Pons (tissue), 1 donor: ENCODE data around the gene ASB13.

ENCODE experiments used
- DNase-seq: peaks from one replicate; pipeline ENCODE4 v3.0.0-alpha.2; 2016; ENCODE audit warnings: low spot score

ASB13 gene, protein sequence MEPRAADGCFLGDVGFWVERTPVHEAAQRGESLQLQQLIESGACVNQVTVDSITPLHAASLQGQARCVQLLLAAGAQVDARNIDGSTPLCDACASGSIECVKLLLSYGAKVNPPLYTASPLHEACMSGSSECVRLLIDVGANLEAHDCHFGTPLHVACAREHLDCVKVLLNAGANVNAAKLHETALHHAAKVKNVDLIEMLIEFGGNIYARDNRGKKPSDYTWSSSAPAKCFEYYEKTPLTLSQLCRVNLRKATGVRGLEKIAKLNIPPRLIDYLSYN

DNA sequence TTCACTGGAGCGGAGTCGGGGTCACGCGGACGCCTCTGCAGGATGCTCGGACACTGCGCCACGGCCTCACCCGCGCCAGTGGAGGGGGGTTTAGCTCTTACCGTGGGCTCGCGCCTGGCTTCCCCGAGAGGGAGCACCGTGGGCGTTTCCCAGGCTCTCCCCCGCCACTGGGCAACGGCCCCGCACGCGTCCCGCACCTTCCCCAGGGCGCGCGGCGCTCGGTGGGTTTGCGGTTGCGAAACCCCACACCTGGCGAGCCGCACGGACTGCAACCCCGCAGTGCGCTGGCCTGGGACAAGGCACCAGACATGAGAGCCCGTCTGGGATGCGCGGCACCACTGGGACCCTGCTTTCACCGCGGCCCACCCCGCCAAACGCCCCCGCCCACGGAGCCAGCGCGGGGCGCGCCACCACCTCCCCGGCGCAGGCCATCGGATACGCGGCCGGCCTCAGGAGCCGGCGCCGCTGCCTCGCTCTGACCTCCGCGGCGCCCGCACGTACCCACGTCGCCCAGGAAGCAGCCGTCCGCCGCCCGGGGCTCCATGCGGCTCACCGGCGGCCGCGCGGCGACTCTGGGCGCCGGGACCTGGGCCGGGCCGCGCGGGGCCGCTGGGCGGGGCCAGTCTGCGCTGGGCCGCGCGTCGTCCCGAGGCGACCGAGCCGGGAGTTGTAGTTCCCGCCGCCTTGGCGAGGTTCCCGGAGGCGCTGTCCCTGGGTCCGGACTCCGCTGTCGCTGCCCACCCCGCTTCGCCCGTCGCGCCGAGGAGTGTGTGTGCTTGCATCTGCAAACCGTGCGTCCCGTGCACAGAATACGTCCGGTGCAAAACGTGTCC lies at the start of gene ASB13:
Gene ASB13, minus strand, starts transcription at position 588 of the 833 bp plus-strand sequence. Its CDS starts 44 bp downstream, at position 544.
- peak; percentile 49 for DNase-seq

DNA sequence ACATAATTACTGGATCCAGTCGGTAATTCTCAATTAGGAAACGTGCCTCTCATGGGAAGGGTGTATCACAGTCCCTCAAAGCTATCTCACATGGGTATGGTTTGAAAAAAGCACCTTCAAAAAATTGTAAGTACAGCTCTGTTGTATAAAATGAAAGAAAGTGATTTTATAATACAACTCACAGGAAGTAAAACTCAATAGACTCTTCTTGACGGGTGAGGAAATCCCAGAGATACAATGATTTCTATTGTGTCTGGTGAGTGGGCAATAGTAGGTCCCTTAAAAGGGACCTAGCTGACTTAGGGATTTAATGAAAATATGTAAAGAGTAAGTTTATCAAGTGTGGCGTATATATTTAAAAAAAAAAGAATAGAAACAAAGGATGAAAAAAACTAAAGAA lies 45.2 kb upstream of the ASB13 start:
- DNase-seq, result peak; percentile 19

DNA sequence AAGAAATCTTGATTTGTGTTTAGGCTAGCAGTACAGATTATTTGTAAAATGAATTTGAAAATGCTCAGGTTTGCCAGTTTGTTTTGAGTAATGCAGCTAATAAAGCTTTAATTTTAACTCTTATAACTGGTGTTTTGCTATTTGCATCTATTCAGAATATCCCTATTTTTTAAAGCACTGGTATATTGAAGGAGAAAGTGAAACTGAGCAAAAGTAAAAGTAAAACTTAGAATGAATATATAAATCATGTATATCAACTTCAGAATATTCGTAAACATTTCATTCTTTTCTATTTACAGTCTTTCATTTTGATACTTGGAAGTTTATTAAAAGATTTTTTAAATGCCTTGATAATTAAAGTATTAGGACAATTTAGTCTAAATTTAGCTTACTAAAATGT lies 44.5 kb upstream of the ASB13 start:
- DNase-seq, result no peak

DNA sequence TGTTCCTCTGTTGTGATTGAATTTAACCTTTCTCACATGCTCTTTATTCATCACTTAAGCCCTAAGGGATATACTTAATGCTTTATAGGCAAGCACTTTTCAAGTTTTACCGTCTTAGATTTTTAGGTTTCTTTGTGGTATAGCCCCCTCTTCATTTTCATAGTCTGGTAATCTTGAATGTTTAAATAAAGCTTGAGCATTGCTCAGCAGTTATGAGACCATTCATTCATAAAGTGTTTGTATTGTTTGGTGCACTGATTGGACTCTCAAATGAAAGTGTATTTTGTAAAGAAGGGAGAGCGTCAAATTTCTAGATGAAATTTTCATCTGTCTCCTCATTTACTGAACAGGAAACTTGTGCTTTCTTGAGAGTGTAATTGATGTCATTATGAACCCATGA lies 43.5 kb upstream of the ASB13 start:
- no peak for DNase-seq

DNA sequence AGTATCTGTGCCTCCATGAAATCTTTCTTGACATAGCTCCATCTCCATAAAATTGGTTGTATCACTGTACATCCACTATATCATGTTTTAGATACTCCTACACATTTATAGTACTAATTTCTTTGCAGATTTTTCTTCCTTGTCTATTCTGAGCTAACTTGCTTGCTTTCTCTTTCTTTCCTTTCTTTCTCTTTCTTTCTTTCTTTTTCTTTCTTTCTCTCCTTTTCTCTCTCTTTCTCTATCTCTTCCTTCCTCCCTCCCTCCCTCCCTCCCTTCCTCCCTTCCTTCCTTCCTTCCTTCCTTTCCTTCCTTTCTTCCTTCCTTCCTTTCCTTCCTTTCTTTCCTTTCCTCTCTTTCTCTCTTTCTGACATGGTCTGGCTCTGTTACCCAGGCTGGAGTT lies 42.0 kb upstream of the ASB13 start:
- no peak for DNase-seq

DNA sequence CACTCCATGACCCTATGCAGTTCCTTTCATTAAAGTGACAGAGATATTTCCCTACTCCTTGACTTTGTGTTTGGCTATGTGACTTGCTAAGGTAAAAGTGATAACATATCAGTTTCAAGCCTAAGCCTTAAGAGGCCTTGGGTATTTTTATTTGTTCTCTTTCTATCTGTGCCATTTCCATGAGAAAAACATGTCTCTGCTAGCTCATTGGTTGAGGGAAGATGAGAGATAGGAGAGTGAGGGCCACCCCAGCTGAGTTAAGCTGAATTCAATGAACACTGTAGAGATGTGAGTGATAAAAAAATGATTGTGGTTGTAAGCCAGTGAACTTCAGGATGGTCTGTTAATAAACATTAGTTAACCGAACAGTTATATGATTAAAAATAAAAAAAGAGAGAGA lies 31.7 kb upstream of the ASB13 start:
- no peak for DNase-seq

DNA sequence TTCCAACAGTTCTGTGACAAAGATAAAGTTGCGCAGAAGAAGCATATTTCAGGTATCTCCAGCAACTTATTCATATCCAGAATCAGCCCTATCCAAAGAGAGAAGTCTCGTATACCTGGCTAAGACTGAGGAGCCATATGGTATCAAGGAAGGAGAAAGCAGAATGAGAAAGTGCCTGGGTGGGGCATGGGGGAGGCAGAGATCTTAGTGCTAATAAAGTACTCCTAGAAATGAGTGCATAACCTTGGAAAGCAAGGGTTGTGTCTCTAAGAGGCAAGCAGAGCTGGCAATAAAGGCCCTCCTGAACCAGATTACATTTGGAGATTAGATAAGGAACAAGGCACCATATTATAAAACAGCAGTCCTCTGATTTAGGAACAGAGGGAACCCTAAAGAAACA lies 30.9 kb upstream of the ASB13 start:
- no peak for DNase-seq

DNA sequence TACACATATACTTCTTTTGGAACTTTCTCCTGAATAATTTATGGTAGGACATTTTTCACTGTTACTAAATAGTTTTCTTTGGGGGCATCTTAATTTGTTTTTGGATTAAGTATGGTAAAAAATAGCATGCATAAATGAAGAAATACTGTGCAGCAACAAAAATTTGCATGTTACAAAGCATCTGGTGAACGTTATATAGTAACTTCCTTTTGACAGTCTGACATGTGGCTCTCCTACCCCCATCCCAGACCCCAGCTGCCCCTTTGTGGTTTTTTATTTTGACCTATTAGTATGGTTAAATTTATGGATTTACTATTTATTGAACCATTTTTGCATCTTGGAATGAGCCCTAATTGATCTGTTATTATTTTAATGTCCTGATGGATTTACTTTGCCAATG lies 28.2 kb upstream of the ASB13 start:
- no peak for DNase-seq

DNA sequence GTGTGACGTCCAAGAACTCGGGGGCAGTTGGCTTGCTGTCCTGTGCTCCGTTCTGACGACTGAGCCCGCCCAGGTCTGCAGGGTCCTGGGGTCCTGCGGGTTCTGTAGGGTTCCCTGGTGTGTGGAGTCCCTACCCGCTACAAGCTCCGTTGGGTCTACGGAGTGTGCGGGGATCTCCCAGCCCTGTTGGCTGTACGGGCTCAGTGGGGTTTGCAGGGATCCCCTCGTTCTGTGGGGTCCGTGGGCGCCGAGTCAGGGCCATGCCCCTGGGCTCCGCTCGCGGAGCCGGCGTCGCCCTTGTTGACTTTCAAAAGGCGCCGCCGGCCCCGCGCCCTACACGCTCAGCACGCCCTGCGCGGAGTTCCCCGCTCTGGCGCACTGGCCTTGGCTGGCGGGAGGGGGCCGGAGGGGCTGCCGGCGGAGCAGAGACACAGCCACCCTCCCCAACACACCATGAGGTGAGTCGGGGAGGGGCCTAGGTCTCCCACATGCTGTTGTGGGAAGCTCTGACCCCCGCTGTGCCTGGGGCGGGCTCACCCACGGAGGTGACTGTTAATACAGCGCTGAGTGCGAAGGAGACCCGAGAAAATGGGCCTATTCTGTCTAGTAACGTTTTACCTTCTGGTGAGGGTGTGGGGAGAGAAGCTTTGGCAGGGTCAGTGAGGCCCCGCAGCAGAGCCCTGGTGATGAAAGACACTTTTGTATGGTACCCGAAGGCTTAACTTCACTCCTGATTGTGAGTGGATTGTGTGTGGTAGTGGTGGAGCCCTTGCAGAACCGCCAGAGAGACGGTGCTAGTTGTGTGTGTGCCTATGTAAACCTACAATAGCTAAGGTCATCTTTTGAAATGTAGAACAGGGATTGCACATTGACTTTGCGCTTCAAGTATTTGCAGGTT lies 26.3 kb upstream of the ASB13 start:
- DNase-seq, result peak; percentile 46

DNA sequence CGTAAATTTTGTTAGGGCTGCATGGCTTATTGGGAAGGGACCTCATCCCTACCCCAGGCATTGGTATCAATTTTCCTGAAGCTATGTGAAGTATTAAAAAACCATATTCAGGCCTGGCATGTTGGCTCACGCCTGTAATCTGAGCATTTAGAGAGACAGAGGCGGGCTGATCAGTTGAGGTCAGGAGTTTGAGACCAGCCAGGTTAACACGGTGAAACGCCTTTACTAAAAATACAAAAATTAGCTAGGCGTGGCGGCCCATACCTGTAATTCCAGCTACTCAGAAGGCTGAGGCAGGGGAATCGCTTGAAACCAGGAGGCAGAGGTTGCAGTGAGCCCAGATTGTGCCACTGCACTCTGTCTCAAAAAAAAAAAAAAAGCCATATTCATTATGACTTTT lies 25.4 kb upstream of the ASB13 start:
- DNase-seq, result no peak

DNA sequence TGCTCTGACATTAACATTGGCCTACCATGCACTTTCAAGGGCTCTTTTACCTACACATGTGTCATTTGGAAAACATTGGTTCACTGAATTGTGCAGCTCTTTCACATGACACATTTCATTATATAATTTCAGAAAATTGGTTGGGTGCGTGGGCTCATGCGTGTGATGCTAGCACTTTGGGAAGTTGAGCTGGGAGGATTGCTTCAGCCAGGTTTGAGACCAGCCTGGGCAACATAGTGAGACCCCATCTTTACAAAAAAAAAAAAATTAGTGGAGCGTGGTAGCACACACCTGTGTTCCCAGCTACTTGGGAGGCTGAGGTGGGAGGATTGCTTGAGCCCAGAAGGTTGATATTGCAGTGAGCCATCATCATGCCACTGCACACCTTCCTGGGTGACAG lies 22.2 kb upstream of the ASB13 start:
- no peak for DNase-seq

DNA sequence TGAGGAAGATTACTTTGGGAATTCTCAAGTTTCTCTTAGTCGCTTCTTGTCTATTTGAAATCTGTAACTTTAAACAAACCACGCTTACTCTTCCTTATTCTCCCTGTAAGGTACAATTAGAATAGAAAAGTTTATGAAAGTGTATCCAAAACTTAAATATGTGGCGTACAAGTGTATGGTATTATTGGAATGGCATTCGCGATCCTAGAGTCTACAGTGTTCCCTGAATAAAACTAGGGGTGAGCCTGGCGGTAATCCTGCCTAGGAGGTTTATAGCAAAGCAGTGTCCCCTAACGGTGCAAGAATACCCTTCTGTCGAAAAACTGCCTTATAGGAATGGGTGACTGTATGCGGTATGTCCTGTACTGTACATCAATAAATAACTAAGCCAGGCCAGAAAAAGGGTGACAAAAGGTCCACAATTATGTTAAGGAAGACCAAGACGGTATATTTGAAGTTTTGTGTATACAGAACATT lies 19.4 kb upstream of the ASB13 start:
- no peak for DNase-seq

DNA sequence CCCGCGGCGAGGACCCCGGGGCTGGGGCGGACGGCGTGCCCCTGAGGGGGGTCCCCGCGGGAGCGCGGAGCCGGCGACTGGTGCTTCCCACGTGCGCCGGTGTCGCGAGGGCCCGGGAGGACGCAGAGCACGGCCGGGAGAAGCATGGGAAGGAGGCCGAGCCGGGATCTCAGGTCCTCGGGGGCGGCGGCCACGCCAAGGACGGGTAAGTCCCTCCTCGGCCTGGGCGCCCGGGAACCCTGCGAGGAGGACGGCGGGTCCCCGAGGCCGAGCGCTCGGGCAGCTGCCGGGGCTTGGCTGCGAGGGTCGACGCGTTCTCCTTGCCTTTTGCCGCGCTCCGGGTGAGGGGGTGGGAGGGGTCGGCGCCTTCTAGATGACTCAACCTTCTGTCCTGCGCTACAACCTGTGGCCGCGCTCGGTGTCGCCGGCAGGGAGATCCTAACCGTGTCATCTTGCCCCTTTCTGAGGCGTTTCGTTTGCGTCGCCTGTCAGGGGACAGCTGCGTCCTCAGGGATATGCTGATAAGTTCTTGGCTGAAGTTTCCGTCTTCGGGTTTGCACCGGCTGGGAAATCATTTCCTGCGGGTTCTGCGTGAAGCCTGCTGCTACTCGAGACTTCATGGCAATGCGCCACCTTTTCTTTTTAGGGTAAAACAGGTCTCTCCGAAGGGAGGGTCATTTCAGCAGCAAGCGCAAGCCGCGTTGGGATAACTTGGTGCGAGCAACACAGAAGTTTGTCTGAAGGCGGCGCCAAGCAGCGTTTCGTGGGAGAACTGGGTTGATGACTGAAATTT lies 18.8 kb upstream of the ASB13 start:
- DNase-seq, result peak; percentile 79

DNA sequence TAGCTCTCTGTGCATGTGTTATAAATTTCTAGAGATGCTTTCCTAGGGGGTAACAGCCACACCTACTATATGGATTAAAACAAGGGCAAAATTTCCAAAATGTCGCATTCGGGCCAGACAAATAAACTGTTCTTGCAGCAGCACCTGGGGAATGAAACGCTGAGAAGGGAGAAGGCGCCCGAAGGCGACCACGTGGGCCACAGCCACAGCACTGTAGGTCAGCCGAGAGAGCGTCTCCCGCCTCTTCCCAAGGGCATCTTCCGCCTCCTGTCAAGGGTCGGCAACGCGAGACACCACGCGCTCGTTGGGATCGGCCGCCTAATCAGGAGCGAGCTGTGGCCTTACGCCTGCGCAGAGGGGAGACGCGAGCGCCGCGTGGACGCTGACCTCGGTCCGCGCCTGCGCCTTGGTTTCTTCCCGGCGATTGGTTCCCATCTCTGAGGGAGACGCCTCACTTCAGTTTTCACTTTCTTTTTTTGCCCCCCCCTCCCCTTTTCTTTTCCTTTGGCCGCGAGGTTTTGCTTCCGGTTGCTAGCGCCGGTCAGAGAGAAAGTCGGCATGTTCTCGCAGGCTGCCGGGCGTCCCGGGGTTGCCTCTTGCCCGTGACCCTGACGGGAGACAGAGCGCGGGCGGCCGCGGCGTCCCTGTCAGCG lies 18.0 kb upstream of the ASB13 start, which contains the start of gene TASOR2:
Gene TASOR2, plus strand, starts transcription at position 521 of the 653 bp plus-strand sequence. CDS start 35,805 bp downstream, outside the sequence.
- peak; percentile 97 for DNase-seq

DNA sequence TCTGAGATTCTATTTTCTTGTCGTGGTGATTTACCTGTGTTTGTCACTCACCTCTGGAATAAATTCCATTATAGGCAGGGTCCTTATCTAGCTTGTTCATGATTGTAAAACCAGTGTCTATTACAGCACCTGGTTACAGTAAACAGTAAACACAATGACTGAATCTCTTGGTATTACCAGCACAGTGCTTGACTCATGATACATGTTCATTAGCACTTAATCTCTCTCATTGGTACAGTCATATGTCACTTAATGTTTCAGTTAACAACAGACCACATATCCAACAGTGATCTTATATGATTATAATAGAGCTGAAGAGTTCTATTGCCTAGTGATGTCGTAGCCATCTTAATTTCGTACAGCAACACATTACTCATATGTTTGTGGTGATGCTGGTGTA lies 16.7 kb upstream of the ASB13 start:
- no peak for DNase-seq

DNA sequence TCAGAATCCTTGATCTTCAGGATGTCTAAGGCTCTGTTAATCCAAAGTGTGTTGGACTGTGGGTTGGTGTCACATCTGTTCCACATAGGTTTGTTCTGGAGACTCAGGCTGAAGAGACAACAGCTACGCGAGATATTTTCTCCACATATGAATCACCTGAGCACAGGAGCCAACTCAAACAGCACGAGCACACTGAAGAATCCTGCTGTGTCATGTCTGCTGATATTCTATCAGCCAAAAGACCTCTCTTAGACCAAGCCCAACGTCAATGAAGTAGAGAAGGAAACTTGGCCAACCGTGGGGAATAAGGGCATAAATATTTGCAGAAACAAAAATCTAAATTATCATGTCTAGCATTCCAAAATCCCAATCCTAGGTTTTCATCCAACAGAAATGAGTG lies 15.5 kb upstream of the ASB13 start:
- DNase-seq, result no peak

DNA sequence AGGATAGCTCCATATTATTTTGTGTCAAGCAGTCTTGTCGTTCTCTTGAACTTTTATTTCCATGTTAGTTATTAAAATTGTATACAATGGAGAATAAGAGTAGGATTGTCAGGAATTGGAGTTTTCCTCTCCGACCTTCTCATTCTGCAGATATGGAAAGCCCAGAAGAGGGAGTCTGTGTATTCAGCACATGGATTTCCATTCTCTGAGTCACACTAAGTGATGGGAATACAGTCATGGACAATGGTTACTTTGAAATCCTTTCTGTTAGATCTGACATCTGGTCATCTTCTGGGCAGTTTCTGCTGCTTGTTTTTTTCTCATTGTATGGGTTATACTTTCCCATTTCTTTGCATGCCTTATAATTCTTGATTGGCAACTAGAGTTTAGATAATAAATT lies 13.2 kb upstream of the ASB13 start:
- DNase-seq, result peak; percentile 43

DNA sequence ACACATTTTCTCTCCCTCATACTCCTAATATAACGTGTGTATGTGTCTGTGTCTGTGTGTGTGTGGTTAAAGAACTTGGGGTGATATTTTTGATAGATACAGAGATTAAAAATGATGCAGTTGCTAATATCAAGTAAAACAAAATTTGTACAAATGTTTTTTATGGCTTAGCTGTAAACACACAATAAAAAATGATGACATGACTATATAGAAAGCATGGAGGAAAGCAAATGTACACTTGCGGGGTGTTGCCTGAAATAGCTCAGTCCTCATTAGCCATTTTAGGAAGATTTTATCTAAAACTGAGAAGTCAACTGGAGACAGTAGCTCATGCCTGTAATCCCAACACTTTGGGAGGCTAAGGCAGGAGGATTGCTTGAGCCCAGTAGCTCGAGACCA lies 12.6 kb upstream of the ASB13 start:
- no peak for DNase-seq

DNA sequence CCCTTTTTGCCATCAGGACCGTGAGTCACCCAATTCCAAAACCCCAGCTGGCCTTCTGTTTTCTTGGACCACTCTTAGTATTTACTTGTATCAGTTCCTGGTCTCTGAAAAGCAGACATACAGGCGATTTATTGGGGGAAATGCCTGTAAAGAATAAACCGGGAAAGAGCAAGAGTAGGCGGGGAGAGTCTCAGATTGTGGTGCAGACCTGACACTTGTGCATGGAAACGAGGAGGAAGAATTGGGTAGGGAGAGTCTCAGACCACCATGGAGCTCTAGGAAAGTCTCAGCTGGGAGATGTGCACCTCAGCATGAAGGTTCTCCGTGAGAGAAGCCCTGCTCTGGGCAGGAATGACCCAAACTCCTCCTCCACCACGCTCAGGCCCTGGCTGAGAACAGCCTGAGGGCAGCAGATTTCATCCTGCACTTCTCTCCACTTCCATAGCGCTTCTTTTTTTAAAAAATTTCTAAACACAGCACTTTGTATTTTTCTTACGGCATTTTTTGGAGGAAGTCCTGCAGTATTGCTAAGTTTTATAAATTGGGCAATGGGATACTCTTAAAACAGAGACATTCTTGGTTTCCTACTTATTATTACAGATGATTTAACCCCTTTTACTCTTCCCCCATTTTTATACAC lies 12.1 kb upstream of the ASB13 start:
- DNase-seq, result no peak

DNA sequence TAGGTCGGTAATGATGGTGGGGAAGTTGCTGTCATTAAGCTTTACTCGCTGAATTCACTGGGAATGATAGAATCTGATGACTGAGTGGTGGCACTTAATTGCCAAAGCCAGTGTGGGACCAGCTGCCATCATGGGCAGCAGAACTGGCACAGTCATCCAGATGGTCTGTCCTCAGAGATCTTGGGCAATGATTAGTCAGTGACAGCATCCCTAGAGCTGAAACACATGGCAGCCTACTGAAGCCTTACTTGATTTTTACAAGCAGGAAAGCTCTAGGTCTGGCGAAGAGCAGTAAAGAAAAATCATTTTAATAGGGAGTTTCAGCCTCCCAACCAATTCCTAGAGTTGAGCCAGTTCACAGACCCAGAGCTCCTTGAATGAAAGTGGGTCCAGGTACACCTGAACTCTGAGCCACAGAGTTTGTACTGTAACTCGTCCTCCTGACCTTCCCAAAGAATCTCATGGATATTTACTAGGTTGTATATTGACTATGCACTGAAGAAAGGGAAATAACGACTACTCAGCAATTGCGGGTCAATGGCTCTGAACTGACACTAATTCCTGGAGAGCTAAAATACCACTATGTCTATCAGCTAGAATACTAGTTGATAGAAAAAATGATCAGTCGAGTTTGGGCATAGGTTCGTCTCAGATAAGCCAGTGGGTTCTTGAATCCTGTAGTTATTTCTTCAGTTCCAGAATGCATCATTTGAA lies 4.4 kb upstream of the ASB13 start:
- no peak for DNase-seq
